Subcutaneous preadipocyte (primary cell): Measurements from ENCODE around the gene ST6GALNAC6. TPM values are rescaled to one million over a fixed set of nuclear protein-coding genes. Genes with fewer than 3 reads are reported as not detected.

Experiments used
- small RNA-seq: library from RNA; depleted of rRNA; stranded (forward); fragments of <200 nt; gene quantifications from one replicate; pipeline ENCODE3, GENCODE V24; 2012
- total RNA-seq: library from RNA; depleted of rRNA; stranded (reverse); fragments of >200 nt; gene quantifications from 2 replicates; pipeline ENCODE4 v1.2.3, GENCODE V29; 2012

ST6GALNAC6 gene
- 41.8 and 44.1 TPM in 2 replicates for total RNA-seq

GRCh38 chr9:127899128-127899943 lies at the start of gene ST6GALNAC6:
Gene ST6GALNAC6 (minus strand): TSS chr9:127899603. CDS start chr9:127897981, 1,622 bp downstream.

GRCh38 chr9:127937388-127938297 lies 38.2 kb upstream of the ST6GALNAC6 start, which contains the start of gene DPM2:
Gene DPM2 (minus strand): TSS chr9:127937854. CDS start chr9:127937820, 34 bp downstream.

GRCh38 chr9:127930231-127931091 lies 31.1 kb upstream of the ST6GALNAC6 start, which contains the start of gene PIP5KL1:
Gene PIP5KL1 (minus strand): TSS chr9:127930777. CDS start chr9:127930752, 25 bp downstream.

GRCh38 chr9:127916720-127917581 lies 17.5 kb upstream of the ST6GALNAC6 start, which contains the start of gene ST6GALNAC4:
Gene ST6GALNAC4 (minus strand): TSS chr9:127917041. CDS start chr9:127916419, 622 bp downstream.

GRCh38 chr9:127877566-127877998 lies 21.8 kb downstream of the ST6GALNAC6 start, which contains the start of gene AK1:
Gene AK1 (minus strand): TSS chr9:127877675. CDS start chr9:127874617, 3,058 bp downstream.

GRCh38 chr9:127854184-127854806 lies 45.1 kb downstream of the ST6GALNAC6 start, which contains the start of gene ENG:
Gene ENG (minus strand): TSS chr9:127854658. CDS start chr9:127854355, 303 bp downstream.

Small RNAs within 50 kb of the gene (small RNA-seq; reads per million reads assigned to genes)
- gene MIR4672 (0.66 reads per million, percentile 41 among the genes with 10 or more reads in this experiment), gene RNA5SP296 (not detected)

Other genes starting within 250 kb of the ST6GALNAC6 start
- gene CFAP157, start 192.6 kb downstream of the ST6GALNAC6 start, total RNA-seq, result not detected in 2 replicates
- 22.7 and 25.0 TPM in 2 replicates for gene PTRH1, start 183.9 kb downstream of the ST6GALNAC6 start, total RNA-seq
- under 0.01 and 0.20 TPM in 2 replicates for gene TTC16, start 183.5 kb downstream of the ST6GALNAC6 start, total RNA-seq
- gene TOR2A, start 164.3 kb downstream of the ST6GALNAC6 start, total RNA-seq, result 5.1 and 6.2 TPM in 2 replicates
- 0.37 TPM in 1 of 2 replicates, not detected in the other for gene SH2D3C, start 120.9 kb downstream of the ST6GALNAC6 start, total RNA-seq
- 42.8 and 43.0 TPM in 2 replicates for gene CDK9, start 113.6 kb downstream of the ST6GALNAC6 start, total RNA-seq
- 96.0 and 102 TPM in 2 replicates for gene FPGS, start 96.7 kb downstream of the ST6GALNAC6 start, total RNA-seq
- 31.6 and 40.7 TPM in 2 replicates for gene ENG, start 44.9 kb downstream of the ST6GALNAC6 start, total RNA-seq
- gene AK1, start 21.9 kb downstream of the ST6GALNAC6 start, total RNA-seq, result 35.4 and 38.9 TPM in 2 replicates
- gene ST6GALNAC4, start 17.4 kb upstream of the ST6GALNAC6 start, total RNA-seq, result 69.1 and 74.1 TPM in 2 replicates
- 2.5 and 5.5 TPM in 2 replicates for gene PIP5KL1, start 31.2 kb upstream of the ST6GALNAC6 start, total RNA-seq
- 18.7 and 18.8 TPM in 2 replicates for gene DPM2, start 38.3 kb upstream of the ST6GALNAC6 start, total RNA-seq
- 10.8 and 13.6 TPM in 2 replicates for gene EEIG1, start 81.4 kb upstream of the ST6GALNAC6 start, total RNA-seq
- 7.3 and 8.2 TPM in 2 replicates for gene NAIF1, start 167.7 kb upstream of the ST6GALNAC6 start, total RNA-seq
- gene SLC25A25, start 168.6 kb upstream of the ST6GALNAC6 start, total RNA-seq, result 12.9 and 17.4 TPM in 2 replicates
- gene PTGES2, start 228.1 kb upstream of the ST6GALNAC6 start, total RNA-seq, result 57.1 and 61.7 TPM in 2 replicates
- not detected in 2 replicates for gene LCN2, start 249.8 kb upstream of the ST6GALNAC6 start, total RNA-seq